Measurements from ENCODE around the gene ACHE.
A peak's percentile ranks its signal among the peaks of the same experiment; 100 is the strongest.
"Not testable (repeated sequence)": the region's sequence is repeated elsewhere in the genome, so short reads cannot be mapped to it uniquely, and the experiment has no call there.

ACHE gene

DNA sequence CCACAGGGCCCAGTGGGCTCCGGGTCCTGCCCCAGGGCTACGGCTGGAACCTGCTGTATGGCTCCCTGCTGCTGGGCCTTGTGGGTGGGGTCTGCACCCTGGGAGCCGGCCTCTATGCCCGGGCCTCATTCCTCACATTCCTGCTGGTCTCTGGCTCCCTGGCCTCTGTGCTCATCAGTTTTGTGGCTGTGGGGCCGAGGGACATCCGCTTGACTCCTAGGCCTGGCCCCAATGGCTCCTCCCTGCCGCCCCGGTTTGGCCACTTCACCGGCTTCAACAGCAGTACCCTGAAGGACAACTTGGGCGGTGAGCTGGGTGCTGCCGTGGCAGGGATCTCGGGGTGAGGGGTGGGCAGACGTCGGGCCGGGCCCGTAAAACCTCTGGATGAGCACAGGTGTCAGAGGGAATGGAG lies 38.8 kb downstream of the ACHE start:
- H3K4me1 Mint-ChIP-seq (ENCODE audit: low read depth in 2 of 2): peaks cover 21 to 30% of the 10 kb centered on the region in 2 donors
- no peaks in the 10 kb centered on the region for H3K9me3 Mint-ChIP-seq
- H3K36me3 Mint-ChIP-seq (ENCODE audit: insufficient read depth): peaks cover 30% of the 10 kb centered on the region
- no peak overlapping the region for H3K4me3 Mint-ChIP-seq
- no peak for DNase-seq
- no peaks in the 10 kb centered on the region for H3K27me3 Mint-ChIP-seq
- no peak for ATAC-seq (replicated peaks)
- peak overlapping the region in 1 of 2 donors; percentile 94 for H3K27ac Mint-ChIP-seq

DNA sequence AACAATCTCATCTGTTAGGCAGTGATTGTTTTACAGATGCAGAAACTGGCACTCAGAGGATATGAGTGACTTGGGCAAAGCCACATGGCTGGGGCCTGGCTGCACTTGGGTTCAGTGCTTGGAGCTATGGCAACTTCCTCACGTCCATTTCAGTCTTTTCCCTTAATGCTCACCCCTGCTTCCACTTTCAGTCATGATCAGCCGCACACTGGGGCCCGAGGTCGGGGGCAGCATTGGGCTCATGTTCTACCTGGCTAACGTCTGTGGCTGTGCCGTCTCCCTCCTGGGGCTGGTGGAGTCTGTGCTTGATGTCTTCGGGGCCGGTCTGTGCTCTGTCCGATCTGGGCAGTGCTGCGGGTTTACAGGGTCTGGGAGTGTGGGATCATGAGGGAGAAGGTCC lies 40.2 kb downstream of the ACHE start:
- Mint-ChIP-seq H3K4me1 (ENCODE audit: low read depth in 2 of 2) (peaks cover 21 to 32% of the 10 kb centered on the region in 2 donors), H3K9me3 (no peaks in the 10 kb centered on the region), H3K27ac (peak overlapping the region in 1 of 2 donors; percentile 78), H3K36me3 (ENCODE audit: insufficient read depth) (peaks cover 23% of the 10 kb centered on the region), H3K4me3 (no peak overlapping the region), H3K27me3 (no peaks in the 10 kb centered on the region)
- ATAC-seq (replicated peaks): no peak
- DNase-seq: no peak

DNA sequence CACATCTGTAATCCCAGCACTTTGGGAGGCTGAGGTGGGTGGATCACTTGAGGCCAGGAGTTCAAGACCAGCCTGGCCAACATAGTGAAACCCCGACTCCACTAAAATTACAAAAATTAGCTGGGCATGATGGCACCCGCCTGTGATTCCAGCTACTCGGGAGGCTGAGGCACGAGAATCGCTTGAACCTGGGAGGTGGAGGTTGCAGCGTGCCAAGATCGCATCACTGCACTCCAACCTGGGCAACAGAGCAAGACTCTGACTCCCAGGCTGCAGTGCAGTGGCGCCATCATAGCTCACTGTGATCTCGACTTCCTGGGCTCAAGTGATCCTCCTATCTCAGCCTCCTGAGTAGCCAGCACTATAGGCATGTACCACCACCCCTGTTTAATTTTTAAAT lies 40.8 kb downstream of the ACHE start:
- H3K27me3 Mint-ChIP-seq; ATAC-seq (replicated peaks); DNase-seq; H3K9me3 Mint-ChIP-seq; H3K4me3 Mint-ChIP-seq: not testable (repeated sequence)
- Mint-ChIP-seq H3K4me1 (ENCODE audit: low read depth in 2 of 2) (peaks cover 21 to 32% of the 10 kb centered on the region in 2 donors), H3K27ac (peak overlapping the region in 1 of 2 donors; percentile 62), H3K36me3 (ENCODE audit: insufficient read depth) (peaks cover 17% of the 10 kb centered on the region)

DNA sequence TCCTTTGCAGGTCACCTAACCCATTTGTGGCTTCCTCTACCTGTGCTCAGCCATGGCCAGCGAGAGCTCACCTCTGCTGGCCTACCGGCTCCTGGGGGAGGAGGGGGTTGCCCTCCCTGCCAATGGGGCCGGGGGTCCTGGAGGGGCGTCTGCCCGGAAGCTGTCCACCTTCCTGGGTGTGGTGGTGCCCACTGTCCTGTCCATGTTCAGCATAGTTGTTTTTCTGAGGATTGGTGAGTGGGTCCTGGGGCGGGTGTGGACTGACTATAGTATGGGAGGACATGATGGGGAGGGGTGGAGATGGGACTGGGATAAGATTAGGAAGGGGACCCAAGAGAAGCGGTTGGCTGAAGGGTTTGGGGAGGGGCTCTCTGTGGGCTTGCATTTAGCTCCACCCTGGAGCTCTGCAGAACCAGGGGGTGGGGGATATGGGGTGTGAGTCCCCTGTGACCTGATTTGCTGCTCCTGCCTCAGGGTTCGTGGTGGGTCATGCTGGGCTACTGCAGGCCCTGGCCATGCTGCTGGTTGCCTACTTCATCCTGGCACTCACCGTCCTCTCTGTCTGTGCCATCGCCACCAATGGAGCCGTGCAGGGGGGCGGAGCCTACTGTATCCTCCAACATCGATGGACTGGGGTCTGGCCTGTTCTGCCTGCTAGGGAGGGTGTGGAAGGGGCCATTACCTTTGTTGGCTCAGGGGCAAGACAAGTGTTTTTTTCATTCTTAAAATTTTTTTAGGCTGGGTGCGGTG lies 41.4 kb downstream of the ACHE start:
- no peak for ATAC-seq (replicated peaks)
- Mint-ChIP-seq H3K4me1 (ENCODE audit: low read depth in 2 of 2) (peaks cover 21 to 32% of the 10 kb centered on the region in 2 donors), H3K36me3 (ENCODE audit: insufficient read depth) (peaks cover 12% of the 10 kb centered on the region)

DNA sequence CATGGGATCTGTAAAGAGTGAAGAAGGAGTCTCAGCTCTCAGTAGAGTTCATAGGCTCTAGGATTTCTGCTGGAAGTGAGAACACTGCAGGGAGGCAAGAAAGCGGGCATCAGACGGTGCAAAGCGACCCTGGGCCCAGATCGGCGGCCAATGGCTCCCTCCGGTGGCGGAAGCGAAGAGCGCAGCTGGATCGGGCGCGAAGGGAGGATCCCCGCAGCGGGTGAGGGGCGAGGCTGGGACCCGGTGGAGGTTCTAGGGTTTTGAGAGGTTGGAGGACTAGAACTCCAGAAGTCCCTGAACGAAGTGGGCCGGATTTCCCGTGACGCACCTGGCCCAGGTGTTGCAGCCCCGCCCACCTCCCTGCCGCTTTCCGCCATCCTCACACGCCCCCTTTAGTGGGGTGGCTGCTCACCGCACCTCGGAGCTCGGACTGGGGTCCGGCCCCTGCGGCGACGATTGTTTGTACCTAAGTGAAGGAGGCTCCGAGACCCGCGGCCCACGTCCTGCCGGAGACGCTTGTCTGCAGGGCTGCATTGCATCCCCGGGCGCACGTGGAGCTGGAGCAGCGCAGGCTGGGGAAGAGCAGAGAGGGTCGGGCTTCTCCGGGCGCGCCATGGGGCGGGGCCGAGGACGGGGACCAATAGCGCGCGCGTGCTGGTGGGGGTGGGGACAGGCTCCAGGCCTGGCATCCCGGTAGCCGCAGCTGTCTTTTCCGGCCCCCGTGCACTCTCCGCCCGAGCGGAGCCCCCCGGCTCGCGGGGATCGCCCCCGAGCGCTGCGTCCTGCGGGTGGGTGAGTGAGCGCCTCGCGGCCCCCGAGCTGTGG lies 43.4 kb downstream of the ACHE start, which contains the start of gene SLC12A9:
Gene SLC12A9, plus strand, starts transcription at position 666 of the 825 bp plus-strand sequence. CDS start 1,485 bp downstream, outside the sequence.
- Mint-ChIP-seq H3K4me3 (peak within 1 kb of the TSS; percentile 92 to 95), H3K36me3 (ENCODE audit: insufficient read depth) (peaks cover 8% of the 10 kb centered on the region), H3K27me3 (no peaks in the 10 kb centered on the region), H3K9me3 (no peaks in the 10 kb centered on the region), H3K27ac (peak within 1 kb of the TSS; percentile 72 to 82), H3K4me1 (ENCODE audit: low read depth in 2 of 2) (peaks cover 21 to 32% of the 10 kb centered on the region in 2 donors)
- DNase-seq (peak; percentile 77 to 85 (median 81)), ATAC-seq (replicated peaks) (peak; percentile 89)

More for the DNA sequence above, 41.4 kb downstream of the ACHE start:
- Mint-ChIP-seq H3K27ac (peak overlapping the region; percentile 62 to 82), H3K27me3 (no peaks in the 10 kb centered on the region), H3K9me3 (no peaks in the 10 kb centered on the region), H3K4me3 (peak overlapping the region in 1 of 2 donors; percentile 95)
- DNase-seq: no peak

DNA sequence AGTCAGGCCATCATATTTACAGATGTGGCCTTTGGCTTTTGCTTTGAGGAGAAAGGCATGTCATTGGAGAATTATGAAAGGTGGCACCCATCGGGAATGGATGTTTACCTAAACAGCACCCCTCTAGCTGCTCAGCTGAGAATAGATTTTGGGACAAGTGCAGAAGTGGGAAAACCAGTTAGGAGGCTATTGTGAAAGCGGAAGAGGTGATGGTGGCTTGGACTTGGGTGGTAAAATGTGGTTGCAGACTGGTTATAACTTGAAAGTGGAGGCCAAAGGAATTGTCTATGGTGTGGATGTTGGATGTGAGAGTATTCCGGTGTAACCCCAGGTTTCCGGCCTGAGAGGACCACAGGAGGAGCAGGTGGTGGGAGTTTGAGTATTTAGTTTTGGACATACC lies 48.3 kb downstream of the ACHE start:
- H3K27me3 Mint-ChIP-seq: no peaks in the 10 kb centered on the region
- DNase-seq (no peak), ATAC-seq (replicated peaks) (no peak)
- no peak overlapping the region for H3K4me3 Mint-ChIP-seq
- H3K9me3 Mint-ChIP-seq: no peaks in the 10 kb centered on the region
- H3K27ac Mint-ChIP-seq: no peak overlapping the region
- H3K36me3 Mint-ChIP-seq (ENCODE audit: insufficient read depth): peaks cover 5% of the 10 kb centered on the region
- H3K4me1 Mint-ChIP-seq (ENCODE audit: low read depth in 2 of 2): peaks cover 2 to 7% of the 10 kb centered on the region in 2 donors

DNA sequence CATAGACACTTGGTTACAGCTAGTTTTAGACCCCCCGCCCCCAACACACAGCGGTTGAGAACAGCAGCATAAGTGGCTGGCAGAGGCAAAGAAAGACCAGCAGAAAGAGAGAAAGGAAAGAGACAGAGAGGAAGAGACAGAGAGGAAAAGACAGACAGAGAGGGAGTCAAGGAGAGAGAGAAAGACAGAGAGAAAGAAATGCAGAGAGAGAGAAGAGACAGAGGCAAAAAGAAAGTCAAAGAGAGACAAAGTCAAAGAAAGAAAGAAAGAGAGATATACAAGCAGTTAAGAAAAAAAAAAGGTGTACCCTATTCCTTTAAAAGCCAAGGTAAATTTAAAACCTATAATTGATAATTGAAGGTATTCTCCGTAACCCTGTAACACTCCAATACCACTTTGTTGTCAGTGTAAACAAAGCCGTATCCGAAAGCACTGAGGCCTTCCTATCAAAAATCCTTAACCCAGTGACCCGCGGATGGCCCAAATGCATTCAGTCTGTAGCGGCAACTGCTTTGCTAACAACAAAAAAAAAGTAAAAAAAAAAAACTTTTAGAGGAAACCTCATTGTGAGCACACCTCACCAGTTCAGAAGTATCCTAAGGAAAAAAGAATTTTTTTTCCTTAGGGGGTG lies 55.1 kb downstream of the ACHE start:
- DNase-seq (no peak), ATAC-seq (replicated peaks) (no peak)
- peak overlapping the region in 1 of 2 donors; percentile 3 for H3K27ac Mint-ChIP-seq
- no peaks in the 10 kb centered on the region for H3K27me3 Mint-ChIP-seq
- no peak overlapping the region for H3K4me3 Mint-ChIP-seq
- no peaks in the 10 kb centered on the region for H3K9me3 Mint-ChIP-seq
- H3K36me3 Mint-ChIP-seq (ENCODE audit: insufficient read depth): peaks cover 7% of the 10 kb centered on the region
- H3K4me1 Mint-ChIP-seq (ENCODE audit: low read depth in 2 of 2): peaks cover 8 to 11% of the 10 kb centered on the region in 2 donors
